HG03342 (cell line): Measurements from ENCODE around the gene MYO7A.

Experiments
- ATAC-seq: cut with Tn5 transposase; IDR thresholded peaks from one replicate; pipeline ENCODE4 v1.9.1; 2021; ENCODE audit warnings: mild to moderate bottlenecking, moderate library complexity; ENCODE audit not compliant: unreplicated experiment

MYO7A gene

GRCh38 chr11:77259641-77260040 lies 131.6 kb downstream of the MYO7A start:
- ATAC-seq: no peak

GRCh38 chr11:77262803-77263202 lies 134.8 kb downstream of the MYO7A start:
- no peak for ATAC-seq
